AG10803 (cell line): Measurements from ENCODE around the gene FGF2.
A peak's percentile ranks its signal among the peaks of the same experiment; 100 is the strongest.
"Not testable (repeated sequence)": the region's sequence is repeated elsewhere in the genome, so short reads cannot be mapped to it uniquely, and the experiment has no call there.

Experiments used
- DNase-seq: peaks from one replicate; pipeline ENCODE4 v3.0.0; 2010; ENCODE audit warnings: low read depth
- H3K4me3 ChIP-seq: 2 replicates; pipeline ENCODE4 v1.5.1; 2011; ENCODE audit warnings: mild to moderate bottlenecking, low read length, control low read depth
- CTCF ChIP-seq: conservative IDR thresholded peaks from 2 replicates; pipeline ENCODE4 v1.5.1; 2011; ENCODE audit warnings: mild to moderate bottlenecking, low read length, control low read depth, inconsistent platforms

Gene FGF2

GRCh38 chr4:122847931-122848330 is 21.3 kb downstream of the FGF2 start:
- H3K4me3 ChIP-seq: no peak overlapping the region
- TF ChIP-seq CTCF: no peak
- no peak for DNase-seq

- DNase-seq, H3K4me3 ChIP-seq: not testable (repeated sequence)
These were observed 23.2 kb downstream of the FGF2 start for GRCh38 chr4:122849789-122850188.

GRCh38 chr4:122851568-122851967 is 24.9 kb downstream of the FGF2 start:
- no peak overlapping the region for H3K4me3 ChIP-seq
- no peak for TF ChIP-seq CTCF

GRCh38 chr4:122854447-122855352 is 28.1 kb downstream of the FGF2 start:
- DNase-seq: peak; percentile 60
- peak overlapping the region; percentile 10 for H3K4me3 ChIP-seq
- no peak for TF ChIP-seq CTCF

More at GRCh38 chr4:122851568-122851967, 24.9 kb downstream of the FGF2 start:
- DNase-seq: no peak

GRCh38 chr4:122855353-122855890 is 28.8 kb downstream of the FGF2 start:
- TF ChIP-seq CTCF: no peak
- no peak overlapping the region for H3K4me3 ChIP-seq
- DNase-seq: no peak

- H3K4me3 ChIP-seq: no peak overlapping the region
- no peak for DNase-seq
- no peak for TF ChIP-seq CTCF
These were observed 30.5 kb downstream of the FGF2 start for GRCh38 chr4:122857160-122857559.

- no peak overlapping the region for H3K4me3 ChIP-seq
- TF ChIP-seq CTCF: no peak
- DNase-seq: no peak
These were observed 32.1 kb downstream of the FGF2 start for GRCh38 chr4:122858705-122859104.
